H7 (cell line): Measurements from ENCODE around the gene SNX13. TPM values are rescaled to one million over a fixed set of nuclear protein-coding genes. Genes with fewer than 3 reads are reported as not detected.
A peak's percentile ranks its signal among the peaks of the same experiment; 100 is the strongest.
"Not testable (repeated sequence)": the region's sequence is repeated elsewhere in the genome, so short reads cannot be mapped to it uniquely, and the experiment has no call there.

Experiments used
- DNase-seq: peaks from one replicate; pipeline ENCODE4 v3.0.0; 2012
- H3K27me3 ChIP-seq: 2 replicates; pipeline ENCODE4 v1.6.0; 2011; ENCODE audit warnings: mild to moderate bottlenecking, low read length; ENCODE audit not compliant: control insufficient read depth, insufficient read depth
- H3K36me3 ChIP-seq: replicated peaks from 2 replicates; pipeline ENCODE4 v1.5.1; 2011; ENCODE audit warnings: low read length; ENCODE audit not compliant: control insufficient read depth, insufficient read depth
- H3K4me3 ChIP-seq: 2 replicates; pipeline ENCODE4 v1.5.1; 2011; ENCODE audit warnings: low read depth, mild to moderate bottlenecking, control low read depth, low read length, moderate library complexity; ENCODE audit not compliant: insufficient read depth
- total RNA-seq: library from RNA; depleted of rRNA; stranded (reverse); fragments of >200 nt; shearing (Covaris generic); gene quantifications from 2 replicates; pipeline ENCODE4 v1.2.3, GENCODE V29; 2014

Gene SNX13
- total RNA-seq, 1 experiment from 2014 or later = 17.8 TPM

GRCh38 chr7:17830206-17830605 is 110.1 kb downstream of the SNX13 start:
- no peak for DNase-seq
- no peaks in the 10 kb centered on the region for H3K27me3 ChIP-seq
- no peak overlapping the region for H3K4me3 ChIP-seq

GRCh38 chr7:17829001-17829400 is 111.3 kb downstream of the SNX13 start:
- no peak for DNase-seq
- no peaks in the 10 kb centered on the region for H3K36me3 ChIP-seq
- no peak overlapping the region for H3K4me3 ChIP-seq
- no peaks in the 10 kb centered on the region for H3K27me3 ChIP-seq

More at GRCh38 chr7:17830206-17830605, 110.1 kb downstream of the SNX13 start:
- H3K36me3 ChIP-seq = no peaks in the 10 kb centered on the region

- H3K27me3 ChIP-seq = no peaks in the 10 kb centered on the region
- no peak overlapping the region for H3K4me3 ChIP-seq
- no peaks in the 10 kb centered on the region for H3K36me3 ChIP-seq
- DNase-seq = no peak
These were observed 117.6 kb downstream of the SNX13 start for GRCh38 chr7:17822547-17823173.

- no peaks in the 10 kb centered on the region for H3K27me3 ChIP-seq
- H3K4me3 ChIP-seq = no peak overlapping the region
- H3K36me3 ChIP-seq = no peaks in the 10 kb centered on the region; the same call in 1 of the 2 replicates
- DNase-seq = no peak
These were observed 123.4 kb downstream of the SNX13 start for GRCh38 chr7:17816903-17817302.

- no peak overlapping the region for H3K4me3 ChIP-seq
- no peaks in the 10 kb centered on the region; the same call in 1 of the 2 replicates for H3K36me3 ChIP-seq
- H3K27me3 ChIP-seq = no peaks in the 10 kb centered on the region
- no peak for DNase-seq
These were observed 125.0 kb downstream of the SNX13 start for GRCh38 chr7:17815318-17815717.

- H3K4me3 ChIP-seq = no peak overlapping the region
- H3K27me3 ChIP-seq = no peaks in the 10 kb centered on the region
- DNase-seq = no peak
- H3K36me3 ChIP-seq = no peaks in the 10 kb centered on the region; the same call in 1 of the 2 replicates
These were observed 126.2 kb downstream of the SNX13 start for GRCh38 chr7:17814058-17814457.

GRCh38 chr7:17809215-17809614 is 131.1 kb downstream of the SNX13 start:
- DNase-seq, H3K27me3 ChIP-seq, H3K4me3 ChIP-seq, H3K36me3 ChIP-seq: not testable (repeated sequence)

- Histone ChIP-seq H3K36me3 (no peaks in the 10 kb centered on the region), H3K4me3 (no peak overlapping the region), H3K27me3 (no peaks in the 10 kb centered on the region)
- peak; percentile 28 for DNase-seq
These were observed 133.1 kb downstream of the SNX13 start for GRCh38 chr7:17807242-17807641.

GRCh38 chr7:17806631-17807030 is 133.7 kb downstream of the SNX13 start:
- DNase-seq = no peak
- no peaks in the 10 kb centered on the region for H3K36me3 ChIP-seq
- no peaks in the 10 kb centered on the region for H3K27me3 ChIP-seq
- no peak overlapping the region for H3K4me3 ChIP-seq

GRCh38 chr7:17802056-17802455 is 138.2 kb downstream of the SNX13 start:
- Histone ChIP-seq H3K36me3 (no peaks in the 10 kb centered on the region), H3K27me3 (no peaks in the 10 kb centered on the region), H3K4me3 (no peak overlapping the region)
- DNase-seq = no peak

GRCh38 chr7:17792075-17792936 is 148.0 kb downstream of the SNX13 start:
- Histone ChIP-seq H3K36me3 (no peaks in the 10 kb centered on the region), H3K4me3 (no peak overlapping the region), H3K27me3 (no peaks in the 10 kb centered on the region)
- no peak for DNase-seq

GRCh38 chr7:17787257-17787656 is 153.0 kb downstream of the SNX13 start:
- DNase-seq = no peak
- Histone ChIP-seq H3K36me3 (no peaks in the 10 kb centered on the region), H3K4me3 (no peak overlapping the region), H3K27me3 (no peaks in the 10 kb centered on the region)

GRCh38 chr7:17786314-17786852 is 153.9 kb downstream of the SNX13 start:
- DNase-seq = no peak
- Histone ChIP-seq H3K36me3 (no peaks in the 10 kb centered on the region), H3K27me3 (no peaks in the 10 kb centered on the region), H3K4me3 (no peak overlapping the region)

- no peaks in the 10 kb centered on the region for H3K36me3 ChIP-seq
- H3K4me3 ChIP-seq = no peak overlapping the region
- H3K27me3 ChIP-seq = no peaks in the 10 kb centered on the region
- no peak for DNase-seq
These were observed 158.1 kb downstream of the SNX13 start for GRCh38 chr7:17782216-17782549.
